Measurements from ENCODE around the gene EPB41L4A.

- TF ChIP-seq CTCF (IDR thresholded peaks at IDR 0.05) (no peak), POLR2A (IDR thresholded peaks at IDR 0.05) (no peak)
These were observed 302.7 kb downstream of the EPB41L4A start for GRCh38 chr5:112116371-112116770.

Measured in body of pancreas (tissue), 4 donors.